Measurements from ENCODE around the gene RCAN1.

- TF ChIP-seq YY1 (tag by site-specific recombination; IDR thresholded peaks at IDR 0.05) = no peak
- TF ChIP-seq ZNF747 (tag by site-specific recombination; IDR thresholded peaks at IDR 0.05) = no peak
- no peak for TF ChIP-seq CTCF (tag by site-specific recombination; IDR thresholded peaks at IDR 0.05)
- TF ChIP-seq TSHZ1 (tag by site-specific recombination; IDR thresholded peaks at IDR 0.05; ENCODE audit: borderline replicate concordance) = no peak
- no peak for TF ChIP-seq ZBTB11 (tag by site-specific recombination; conservative IDR thresholded peaks at IDR 0.05; ENCODE audit: low read depth)
Observed at GRCh38 chr21:34623516-34623915, 8.6 kb upstream of the RCAN1 start.
